ENCODE data around the gene TGFB1.

TGFB1 gene

GRCh38 chr19:41353466-41354342 lies at the start of gene TGFB1:
TGFB1 (minus strand) TSS chr19:41353922; CDS start chr19:41353044, 878 bp downstream.
- TF ChIP-seq GATA3 (IDR thresholded peaks at IDR 0.05; ENCODE audit: low read depth, low read length) (no peak), GATA2 (IDR thresholded peaks at IDR 0.05; ENCODE audit: low read depth, low read length) (no peak)

- TF ChIP-seq GATA3 (IDR thresholded peaks at IDR 0.05; ENCODE audit: low read depth, low read length) (no peak), GATA2 (IDR thresholded peaks at IDR 0.05; ENCODE audit: low read depth, low read length) (no peak)
These were observed 48.3 kb upstream of the TGFB1 start for GRCh38 chr19:41402010-41402409.

GRCh38 chr19:41401483-41401882 lies 47.8 kb upstream of the TGFB1 start:
- no peak for TF ChIP-seq GATA3 (IDR thresholded peaks at IDR 0.05; ENCODE audit: low read depth, low read length)
- no peak for TF ChIP-seq GATA2 (IDR thresholded peaks at IDR 0.05; ENCODE audit: low read depth, low read length)

DNA sequence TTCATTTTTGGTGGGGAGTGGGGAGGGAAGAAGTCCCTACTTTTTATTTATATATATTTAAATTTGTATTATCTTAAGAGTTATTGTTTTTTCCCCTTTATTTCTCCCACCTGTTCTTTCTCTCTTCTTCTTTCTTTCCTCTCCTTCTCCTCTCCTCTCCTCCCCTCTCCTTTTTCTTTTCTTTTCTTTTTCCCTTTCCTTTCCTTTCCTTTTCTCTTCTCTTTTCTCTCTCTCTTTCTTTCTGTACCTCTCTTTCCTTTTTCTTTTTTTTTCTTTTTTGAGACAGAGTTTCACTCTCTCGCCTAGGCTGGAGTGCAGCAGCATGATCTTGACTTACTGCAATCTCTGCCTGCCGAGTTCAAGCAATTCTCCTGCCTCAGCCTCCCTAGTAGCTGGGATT lies 45.8 kb upstream of the TGFB1 start:
- TF ChIP-seq GATA2 (IDR thresholded peaks at IDR 0.05; ENCODE audit: low read depth, low read length): no peak
- TF ChIP-seq GATA3 (IDR thresholded peaks at IDR 0.05; ENCODE audit: low read depth, low read length): no peak

GRCh38 chr19:41399091-41399490 lies 45.4 kb upstream of the TGFB1 start:
- TF ChIP-seq GATA2 (IDR thresholded peaks at IDR 0.05; ENCODE audit: low read depth, low read length) (no peak), GATA3 (IDR thresholded peaks at IDR 0.05; ENCODE audit: low read depth, low read length) (no peak)

DNA sequence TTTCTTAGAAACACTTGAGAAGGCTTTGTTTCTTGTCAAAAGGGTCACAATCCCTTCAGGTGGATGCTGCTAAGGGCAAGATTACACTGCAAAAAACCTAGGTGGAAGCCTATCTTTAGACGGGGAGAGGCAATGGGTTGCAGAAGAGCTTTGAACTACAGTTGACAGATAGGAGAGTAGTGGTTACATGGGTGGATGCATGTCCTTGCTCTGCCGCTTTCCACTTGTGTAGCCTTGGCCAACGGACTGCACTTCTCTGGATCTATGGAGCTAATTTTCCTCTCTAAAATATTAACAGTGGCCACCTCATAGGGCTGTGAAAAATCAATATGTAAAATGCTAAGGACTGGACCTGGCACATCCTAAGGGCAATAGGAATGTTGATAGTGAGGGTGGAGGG lies 44.9 kb upstream of the TGFB1 start:
- TF ChIP-seq GATA2 (IDR thresholded peaks at IDR 0.05; ENCODE audit: low read depth, low read length) (no peak), GATA3 (IDR thresholded peaks at IDR 0.05; ENCODE audit: low read depth, low read length) (no peak)

- no peak for TF ChIP-seq GATA2 (IDR thresholded peaks at IDR 0.05; ENCODE audit: low read depth, low read length)
- TF ChIP-seq GATA3 (IDR thresholded peaks at IDR 0.05; ENCODE audit: low read depth, low read length): no peak
These were observed 44.3 kb upstream of the TGFB1 start for GRCh38 chr19:41398050-41398418.

DNA sequence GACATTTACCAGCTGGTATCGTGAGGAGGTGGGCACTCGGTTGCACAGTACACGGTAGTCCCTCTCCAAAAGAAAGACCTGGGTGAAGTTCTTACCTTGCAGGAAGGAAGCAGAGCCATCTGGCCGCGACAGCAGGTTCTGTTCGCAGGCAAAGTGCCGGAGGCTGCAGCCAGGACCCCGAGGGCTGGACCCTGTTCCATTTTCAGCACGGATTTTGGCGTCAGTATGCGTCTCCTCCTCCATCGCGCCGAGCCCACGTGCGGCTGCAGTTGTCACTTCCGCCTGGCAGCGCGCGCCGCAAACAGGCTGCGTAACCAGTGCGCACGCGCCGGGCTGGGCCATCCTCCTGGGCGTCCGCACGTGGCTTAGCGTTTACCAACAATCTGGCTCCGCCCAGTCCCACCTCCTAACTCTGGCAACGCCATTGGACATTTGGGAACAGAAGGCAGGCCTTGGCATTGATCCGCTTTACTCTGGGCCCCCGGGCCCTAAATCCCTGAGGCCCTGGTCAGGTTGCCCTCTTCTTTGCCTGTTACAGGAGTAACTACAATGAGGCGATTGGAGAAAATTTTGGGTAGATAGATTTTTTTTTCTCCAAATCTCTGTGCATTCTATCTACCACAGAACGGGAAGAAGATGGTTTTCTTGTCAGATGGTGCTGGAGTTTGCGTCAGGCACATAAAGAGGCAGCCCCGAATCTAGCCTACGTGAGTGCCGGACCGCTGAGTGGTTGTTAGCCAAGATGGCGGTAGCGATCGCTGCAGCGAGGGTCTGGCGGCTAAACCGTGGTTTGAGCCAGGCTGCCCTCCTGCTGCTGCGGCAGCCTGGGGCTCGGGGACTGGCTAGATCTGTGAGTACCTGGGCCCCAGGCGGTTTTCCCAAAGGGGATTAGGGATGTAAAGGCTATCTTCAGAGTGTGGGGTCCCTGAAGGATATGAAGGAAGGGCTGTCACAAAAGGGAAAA lies 43.6 kb upstream of the TGFB1 start, which contains the start of the genes BCKDHA and EXOSC5:
Gene BCKDHA (plus strand): TSS at position 733 of the 964 bp plus-strand sequence. CDS start 10 bp downstream, at position 743.
Gene EXOSC5 (minus strand): TSS at position 274 of the 964 bp plus-strand sequence. CDS start 31 bp downstream, at position 243.
- TF ChIP-seq GATA2 (IDR thresholded peaks at IDR 0.05; ENCODE audit: low read depth, low read length) (no peak; the same call in 1 of the 2 replicates), GATA3 (IDR thresholded peaks at IDR 0.05; ENCODE audit: low read depth, low read length) (no peak)

- TF ChIP-seq GATA3 (IDR thresholded peaks at IDR 0.05; ENCODE audit: low read depth, low read length) (no peak), GATA2 (IDR thresholded peaks at IDR 0.05; ENCODE audit: low read depth, low read length) (no peak)
These were observed 41.6 kb upstream of the TGFB1 start for GRCh38 chr19:41395355-41395754.

- no peak for TF ChIP-seq GATA3 (IDR thresholded peaks at IDR 0.05; ENCODE audit: low read depth, low read length)
- no peak for TF ChIP-seq GATA2 (IDR thresholded peaks at IDR 0.05; ENCODE audit: low read depth, low read length)
These were observed 39.1 kb upstream of the TGFB1 start for GRCh38 chr19:41392775-41393174.

DNA sequence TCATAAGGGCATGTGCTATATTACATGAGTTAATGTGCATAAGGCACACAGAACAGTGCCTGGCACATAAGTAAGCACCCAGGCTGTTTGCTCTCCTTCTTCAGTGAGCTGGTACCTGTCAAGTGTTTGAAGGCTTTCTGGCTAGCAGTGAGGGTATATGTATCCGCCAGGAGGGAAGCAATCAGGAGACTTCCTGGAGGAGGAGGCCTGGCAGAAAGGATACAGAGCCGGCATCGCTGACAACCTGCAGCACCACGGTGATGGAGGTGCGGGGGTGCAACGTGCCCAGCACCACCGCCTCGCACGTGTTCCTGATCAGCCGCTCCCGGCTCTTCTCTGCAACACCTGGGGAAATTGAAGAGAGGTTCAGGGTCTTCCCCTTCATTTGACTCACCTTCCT lies 37.9 kb upstream of the TGFB1 start:
- TF ChIP-seq GATA3 (IDR thresholded peaks at IDR 0.05; ENCODE audit: low read depth, low read length) (no peak), GATA2 (IDR thresholded peaks at IDR 0.05; ENCODE audit: low read depth, low read length) (no peak)

GRCh38 chr19:41386442-41386841 lies 32.7 kb upstream of the TGFB1 start:
- TF ChIP-seq GATA3 (IDR thresholded peaks at IDR 0.05; ENCODE audit: low read depth, low read length) (no peak), GATA2 (IDR thresholded peaks at IDR 0.05; ENCODE audit: low read depth, low read length) (no peak)

- TF ChIP-seq GATA2 (IDR thresholded peaks at IDR 0.05; ENCODE audit: low read depth, low read length): no peak
- TF ChIP-seq GATA3 (IDR thresholded peaks at IDR 0.05; ENCODE audit: low read depth, low read length): no peak
These were observed 30.6 kb upstream of the TGFB1 start for GRCh38 chr19:41384351-41384750.

Measured in SH-SY5Y (cell line).